SK-N-SH (cell line): ENCODE measurements around the gene CCT2.

ENCODE experiments used
- ELF1 ChIP-seq: IDR thresholded peaks from 2 replicates; pipeline ENCODE4 v1.4.0; 2012
- EZH2phosphoT487 ChIP-seq: fragments of 200-600 bp; sonication (generic); IDR thresholded peaks from 2 replicates; pipeline ENCODE4 v1.6.1; 2017; ENCODE audit warnings: low read depth, mixed run types, mild to moderate bottlenecking, antibody characterized with exemption, moderate library complexity, borderline replicate concordance
- NRF1 ChIP-seq: IDR thresholded peaks from 2 replicates; pipeline ENCODE4 v1.6.1; 2012; ENCODE audit warnings: low read depth, mild to moderate bottlenecking, low read length
- POLR2AphosphoS5 ChIP-seq: IDR thresholded peaks from 2 replicates; pipeline ENCODE4 v1.6.1; 2012; ENCODE audit warnings: low read depth, low read length
- RAD21 ChIP-seq: IDR thresholded peaks from 2 replicates; pipeline ENCODE4 v1.6.1; 2012; ENCODE audit warnings: mild to moderate bottlenecking, low read length
- SIN3A ChIP-seq: IDR thresholded peaks from 2 replicates; pipeline ENCODE4 v1.6.1; 2012; ENCODE audit warnings: low read depth, mild to moderate bottlenecking, low read length, moderate library complexity, borderline replicate concordance
- TAF1 ChIP-seq: IDR thresholded peaks from 2 replicates; pipeline ENCODE4 v1.6.1; 2012; ENCODE audit warnings: low read depth, mild to moderate bottlenecking, low read length, moderate library complexity, borderline replicate concordance
- TEAD4 ChIP-seq: IDR thresholded peaks from 2 replicates; pipeline ENCODE4 v1.4.0; 2012; ENCODE audit warnings: mild to moderate bottlenecking, borderline replicate concordance; ENCODE audit not compliant: insufficient read depth
- USF1 ChIP-seq: IDR thresholded peaks from 2 replicates; pipeline ENCODE4 v1.4.0; 2012; ENCODE audit warnings: low read depth, borderline replicate concordance
- TF ChIP-seq, protein P1 (sequence below): fragments of 200-600 bp; sonication (generic); IDR thresholded peaks from 2 replicates; pipeline ENCODE4 v1.6.1; 2017; ENCODE audit warnings: antibody characterized with exemption, mild to moderate bottlenecking, moderate library complexity

- TF ChIP-seq, protein P1, sequence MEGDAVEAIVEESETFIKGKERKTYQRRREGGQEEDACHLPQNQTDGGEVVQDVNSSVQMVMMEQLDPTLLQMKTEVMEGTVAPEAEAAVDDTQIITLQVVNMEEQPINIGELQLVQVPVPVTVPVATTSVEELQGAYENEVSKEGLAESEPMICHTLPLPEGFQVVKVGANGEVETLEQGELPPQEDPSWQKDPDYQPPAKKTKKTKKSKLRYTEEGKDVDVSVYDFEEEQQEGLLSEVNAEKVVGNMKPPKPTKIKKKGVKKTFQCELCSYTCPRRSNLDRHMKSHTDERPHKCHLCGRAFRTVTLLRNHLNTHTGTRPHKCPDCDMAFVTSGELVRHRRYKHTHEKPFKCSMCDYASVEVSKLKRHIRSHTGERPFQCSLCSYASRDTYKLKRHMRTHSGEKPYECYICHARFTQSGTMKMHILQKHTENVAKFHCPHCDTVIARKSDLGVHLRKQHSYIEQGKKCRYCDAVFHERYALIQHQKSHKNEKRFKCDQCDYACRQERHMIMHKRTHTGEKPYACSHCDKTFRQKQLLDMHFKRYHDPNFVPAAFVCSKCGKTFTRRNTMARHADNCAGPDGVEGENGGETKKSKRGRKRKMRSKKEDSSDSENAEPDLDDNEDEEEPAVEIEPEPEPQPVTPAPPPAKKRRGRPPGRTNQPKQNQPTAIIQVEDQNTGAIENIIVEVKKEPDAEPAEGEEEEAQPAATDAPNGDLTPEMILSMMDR: no peak
- TF ChIP-seq NRF1 (no peak), POLR2AphosphoS5 (no peak; the same call in 1 of the 2 replicates), TEAD4 (peak; percentile 63; the same call in 1 of the 2 replicates), EZH2phosphoT487 (no peak), ELF1 (no peak), USF1 (no peak), SIN3A (no peak), TAF1 (no peak), RAD21 (no peak)
These were observed 29.8 kb upstream of the CCT2 start for GRCh38 chr12:69555461-69555860.
